Measurements from ENCODE around the gene SPINK2. TPM values are rescaled to one million over a fixed set of nuclear protein-coding genes. Genes with fewer than 3 reads are reported as not detected.
A peak's percentile ranks its signal among the peaks of the same experiment; 100 is the strongest.

Gene SPINK2
- total and polyA plus RNA-seq, 2 donors (not counting 3 experiments of a cell fraction or from before 2014, with no cell fraction given): 0.71 TPM; not detected in 1

DNA sequence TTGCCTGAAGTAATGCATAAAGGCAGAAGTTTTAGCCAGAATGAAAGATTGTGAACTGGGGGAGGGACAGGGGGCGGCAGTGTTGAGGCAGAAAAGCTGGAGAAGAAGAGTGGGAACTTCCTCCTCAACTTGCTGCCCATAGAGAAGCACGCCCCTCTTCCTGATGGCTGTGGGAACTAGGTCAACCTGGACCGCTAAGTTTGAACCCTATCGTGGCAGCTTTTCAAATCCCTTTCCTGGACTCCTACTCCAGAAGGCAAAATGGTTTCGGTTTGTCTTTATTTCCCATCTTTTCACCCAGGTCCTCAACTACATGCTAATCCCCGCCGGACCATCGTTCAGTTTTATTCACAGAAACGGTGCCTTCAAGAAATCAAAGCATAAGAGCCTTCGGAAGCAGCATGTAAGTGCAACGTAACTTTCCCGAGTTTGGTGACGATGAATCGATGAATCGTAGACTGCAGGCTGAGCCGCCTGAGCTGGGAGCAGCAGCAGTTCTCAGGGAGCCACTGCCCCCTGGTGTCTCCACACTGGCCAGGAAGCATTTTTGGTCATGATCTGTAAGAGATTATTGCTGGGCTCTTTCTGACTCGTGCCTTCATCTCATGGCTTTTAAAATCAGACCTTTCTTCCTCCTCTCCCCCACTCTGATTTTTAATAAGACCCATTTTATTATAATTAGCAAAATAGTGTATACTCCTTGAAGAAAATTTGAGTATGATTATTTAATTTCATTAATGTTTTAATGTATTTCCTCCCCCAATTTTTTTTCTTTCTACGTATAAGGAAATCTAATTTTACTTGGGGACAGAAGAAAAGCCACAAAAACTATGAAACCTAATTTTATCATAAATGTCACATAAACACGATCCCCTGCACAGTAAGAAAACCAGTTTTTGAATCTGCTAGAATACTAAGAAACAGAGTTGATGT is 21.4 kb downstream of the SPINK2 start:
- Histone ChIP-seq H2AFZ (ENCODE audit: low read depth, low read length) (peak overlapping the region; percentile 100), H3K9me1 (replicated peaks; ENCODE audit: control insufficient read depth, extremely low read depth, insufficient read depth, low read length) (no peaks in the 10 kb centered on the region), H3K36me3 (ENCODE audit: control insufficient read depth in 2 of 2, extremely low read depth in 1 of 2, insufficient read depth in 2 of 2, low read length in 2 of 2) (no peaks in the 10 kb centered on the region), H3K79me2 (ENCODE audit: control insufficient read depth, insufficient read depth, low read length) (no peaks in the 10 kb centered on the region), H3K9ac (replicated peaks; ENCODE audit: extremely low read depth, insufficient read depth, low read length) (peak overlapping the region; percentile 87), H3K4me3 (replicated peaks in 1 of 3; ENCODE audit: insufficient read depth in 1 of 3, low read depth in 1 of 3, low read length in 3 of 3) (peak overlapping the region; percentile 54 to 99 (median 92)), H3K27ac (ENCODE audit: insufficient read depth, low read depth, low read length) (peak overlapping the region; percentile 49), H4K20me1 (replicated peaks; ENCODE audit: control insufficient read depth, extremely low read depth, insufficient read depth, low read length) (no peaks in the 10 kb centered on the region), H3K27me3 (ENCODE audit: control insufficient read depth in 2 of 2, insufficient read depth in 2 of 2, low read length in 2 of 2) (no peaks in the 10 kb centered on the region), H3K4me1 (ENCODE audit: control insufficient read depth, extremely low read depth, insufficient read depth, low read length) (no peaks in the 10 kb centered on the region), H3K9me3 (replicated peaks; ENCODE audit: control insufficient read depth, insufficient read depth, low read length) (no peaks in the 10 kb centered on the region), H3K4me2 (ENCODE audit: insufficient read depth, low read length) (peak overlapping the region; percentile 92)
- no TSS peak for BruUV-seq (replicated peaks)
- dilution Hi-C loops (cut with MboI; ENCODE audit: extremely low pct_ligation_motif_present, low sequenced_read_pairs) (no loop called here), intact Hi-C loops (cut with micrococcal nuclease) (loop anchor here (1.0 kb wide), 6 partner anchors 132 to 375 kb away; partner anchors contain the start of gene ARL9)
- ChIA-PET CTCF (interaction anchor here (0.6 to 4.1 kb wide), 37 partner anchors 10 to 669 kb away, joined by 3 to 121 read pairs (median 4); partner anchors contain the start of gene ARL9), POLR2A (interaction anchor here (0.6 kb wide), 1 partner anchor 199 kb away, joined by 7 read pairs; no protein-coding TSS in a partner anchor)
- DNase-seq (ENCODE audit: low read depth, low spot score) (peak; percentile 87), FAIRE-seq (peak; percentile 87)
- TF ChIP-seq POLR2AphosphoS5 (IDR thresholded peaks at IDR 0.05; ENCODE audit: insufficient read depth, low read depth, low read length) (no peak), FOS (IDR thresholded peaks at IDR 0.05; ENCODE audit: borderline replicate concordance, insufficient read depth, low read length) (no peak), POLR2A (IDR thresholded peaks at IDR 0.05; ENCODE audit: low read depth, low read length) (no peak)
- TF ChIP-seq, protein P1, sequence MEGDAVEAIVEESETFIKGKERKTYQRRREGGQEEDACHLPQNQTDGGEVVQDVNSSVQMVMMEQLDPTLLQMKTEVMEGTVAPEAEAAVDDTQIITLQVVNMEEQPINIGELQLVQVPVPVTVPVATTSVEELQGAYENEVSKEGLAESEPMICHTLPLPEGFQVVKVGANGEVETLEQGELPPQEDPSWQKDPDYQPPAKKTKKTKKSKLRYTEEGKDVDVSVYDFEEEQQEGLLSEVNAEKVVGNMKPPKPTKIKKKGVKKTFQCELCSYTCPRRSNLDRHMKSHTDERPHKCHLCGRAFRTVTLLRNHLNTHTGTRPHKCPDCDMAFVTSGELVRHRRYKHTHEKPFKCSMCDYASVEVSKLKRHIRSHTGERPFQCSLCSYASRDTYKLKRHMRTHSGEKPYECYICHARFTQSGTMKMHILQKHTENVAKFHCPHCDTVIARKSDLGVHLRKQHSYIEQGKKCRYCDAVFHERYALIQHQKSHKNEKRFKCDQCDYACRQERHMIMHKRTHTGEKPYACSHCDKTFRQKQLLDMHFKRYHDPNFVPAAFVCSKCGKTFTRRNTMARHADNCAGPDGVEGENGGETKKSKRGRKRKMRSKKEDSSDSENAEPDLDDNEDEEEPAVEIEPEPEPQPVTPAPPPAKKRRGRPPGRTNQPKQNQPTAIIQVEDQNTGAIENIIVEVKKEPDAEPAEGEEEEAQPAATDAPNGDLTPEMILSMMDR (IDR thresholded peaks at IDR 0.05; ENCODE audit: extremely low read depth in 1 of 2, insufficient read depth in 1 of 2, low read depth in 1 of 2, low read length in 2 of 2): peak; percentile 86 to 94

Data from endothelial cell of umbilical vein (primary cell).